SK-N-SH treated with all-trans-retinoic acid at 6 μM for 48 hours (cell line): Measurements from ENCODE around the gene TMCC3.

ENCODE experiments used
- ATAC-seq: fragments of 200-7000 bp; cut with Tn5 transposase; 3 replicates; pipeline ENCODE4 v1.9.1; 2020; ENCODE audit warnings: mild to moderate bottlenecking, moderate library complexity
- ARNTL ChIP-seq: fragments of 450-650 bp; formaldehyde crosslinking; IDR thresholded peaks from 2 replicates; pipeline ENCODE4 v1.5.0; 2020; ENCODE audit warnings: low read depth, mild to moderate bottlenecking, moderate library complexity, borderline replicate concordance
- BACH2 ChIP-seq: fragments of 250-450 bp; sonication (Bioruptor Pico); IDR thresholded peaks from 2 replicates; pipeline ENCODE4 v1.9.0; 2021; ENCODE audit warnings: mild to moderate bottlenecking, borderline replicate concordance
- CREB5 ChIP-seq: fragments of 250-450 bp; sonication (Bioruptor Pico); IDR thresholded peaks from 2 replicates; pipeline ENCODE4 v1.5.1; 2020; ENCODE audit warnings: low read depth, mild to moderate bottlenecking, moderate library complexity
- CSRNP3 ChIP-seq: fragments of 250-450 bp; sonication (Bioruptor Pico); IDR thresholded peaks from 2 replicates; pipeline ENCODE4 v1.5.1; 2021; ENCODE audit warnings: mild to moderate bottlenecking, moderate library complexity
- ESRRG ChIP-seq: fragments of 250-450 bp; sonication (Bioruptor Pico); IDR thresholded peaks from 2 replicates; pipeline ENCODE4 v1.6.1; 2021; ENCODE audit warnings: mild to moderate bottlenecking
- GLIS3 ChIP-seq: fragments of 250-450 bp; sonication (Bioruptor Pico); IDR thresholded peaks from 2 replicates; pipeline ENCODE4 v1.5.0; 2020; ENCODE audit warnings: mild to moderate bottlenecking, moderate library complexity
- OSR1 ChIP-seq: fragments of 250-450 bp; sonication (Bioruptor Pico); IDR thresholded peaks from 2 replicates; pipeline ENCODE4 v1.8.0; 2022; ENCODE audit warnings: moderate library complexity, mild to moderate bottlenecking, inconsistent platforms
- POU6F1 ChIP-seq: fragments of 250-450 bp; sonication (Bioruptor Pico); IDR thresholded peaks from 2 replicates; pipeline ENCODE4 v1.8.0; 2021; ENCODE audit warnings: low read depth, mild to moderate bottlenecking, moderate library complexity, borderline replicate concordance
- RARB ChIP-seq: fragments of 250-450 bp; sonication (Bioruptor Pico); IDR thresholded peaks from 2 replicates; pipeline ENCODE4 v1.8.0; 2021; ENCODE audit warnings: mild to moderate bottlenecking, moderate library complexity
- SNAI2 ChIP-seq: fragments of 250-450 bp; sonication (Bioruptor Pico); IDR thresholded peaks from 2 replicates; pipeline ENCODE4 v1.5.0; 2020; ENCODE audit warnings: mild to moderate bottlenecking, moderate library complexity
- TCF4 ChIP-seq: fragments of 250-450 bp; sonication (Bioruptor Pico); IDR thresholded peaks from 2 replicates; pipeline ENCODE4 v1.8.0; 2021; ENCODE audit warnings: mild to moderate bottlenecking, moderate library complexity, borderline replicate concordance
- TOX ChIP-seq: fragments of 250-450 bp; sonication (Bioruptor Pico); IDR thresholded peaks from 2 replicates; pipeline ENCODE4 v1.8.0; 2021; ENCODE audit warnings: mild to moderate bottlenecking, moderate library complexity, borderline replicate concordance
- TSHZ2 ChIP-seq: fragments of 250-450 bp; sonication (Bioruptor Pico); IDR thresholded peaks from 2 replicates; pipeline ENCODE4 v1.5.0; 2020; ENCODE audit warnings: mild to moderate bottlenecking, moderate library complexity
- ZC3H10 ChIP-seq: fragments of 250-450 bp; sonication (Bioruptor Pico); IDR thresholded peaks from 2 replicates; pipeline ENCODE4 v1.5.1; 2021; ENCODE audit warnings: mild to moderate bottlenecking, moderate library complexity
- ZFP3 ChIP-seq: fragments of 250-450 bp; sonication (Bioruptor Pico); IDR thresholded peaks from 2 replicates; pipeline ENCODE4 v1.5.0; 2020; ENCODE audit warnings: mild to moderate bottlenecking, moderate library complexity
- ZFP30 ChIP-seq: fragments of 450-650 bp; formaldehyde crosslinking; IDR thresholded peaks from 2 replicates; pipeline ENCODE4 v1.5.0; 2022; ENCODE audit warnings: mild to moderate bottlenecking, moderate library complexity
- ZNF70 ChIP-seq: fragments of 450-650 bp; formaldehyde crosslinking; IDR thresholded peaks from 2 replicates; pipeline ENCODE4 v1.5.0; 2020; ENCODE audit warnings: mild to moderate bottlenecking, moderate library complexity
- ZNF8 ChIP-seq: fragments of 450-650 bp; formaldehyde crosslinking; IDR thresholded peaks from 2 replicates; pipeline ENCODE4 v1.5.0; 2020; ENCODE audit warnings: mild to moderate bottlenecking, moderate library complexity

The TMCC3 gene

GRCh38 chr12:94690198-94690771 lies 39.9 kb upstream of the TMCC3 start:
- ATAC-seq = no peak

GRCh38 chr12:94689646-94690036 lies 39.3 kb upstream of the TMCC3 start:
- ATAC-seq = no peak
- TF ChIP-seq GLIS3 (CRISPR knock-in tag) (no peak), ZFP3 (CRISPR knock-in tag) (no peak), ZFP30 (CRISPR knock-in tag) (no peak), CREB5 (CRISPR knock-in tag) (no peak)

More at GRCh38 chr12:94690198-94690771, 39.9 kb upstream of the TMCC3 start:
- no peak for TF ChIP-seq ZC3H10
- TF ChIP-seq ZNF70 (CRISPR knock-in tag) = no peak
- no peak for TF ChIP-seq ZNF8 (CRISPR knock-in tag)

GRCh38 chr12:94689002-94689645 lies 38.8 kb upstream of the TMCC3 start:
- TF ChIP-seq SNAI2 (CRISPR knock-in tag) (no peak), OSR1 (CRISPR knock-in tag) (no peak), TSHZ2 (no peak), ZC3H10 (no peak), GLIS3 (CRISPR knock-in tag) (no peak), ESRRG (CRISPR knock-in tag) (no peak), ZNF70 (CRISPR knock-in tag) (no peak), CREB5 (CRISPR knock-in tag) (no peak), ARNTL (no peak), POU6F1 (CRISPR knock-in tag) (no peak), TCF4 (CRISPR knock-in tag) (no peak), ZNF8 (CRISPR knock-in tag) (no peak), CSRNP3 (no peak), RARB (no peak)
- no peak for ATAC-seq

- no peak for ATAC-seq
- no peak for TF ChIP-seq CSRNP3
- TF ChIP-seq ARNTL = no peak
- no peak for TF ChIP-seq POU6F1 (CRISPR knock-in tag)
- no peak for TF ChIP-seq BACH2
- TF ChIP-seq GLIS3 (CRISPR knock-in tag) = no peak
- no peak for TF ChIP-seq TOX (CRISPR knock-in tag)
- no peak for TF ChIP-seq ZFP30 (CRISPR knock-in tag)
These were observed 37.5 kb upstream of the TMCC3 start for GRCh38 chr12:94687891-94688290.
